Measurements from ENCODE around the gene ZMYM4. TPM values are rescaled to one million over a fixed set of nuclear protein-coding genes. Genes with fewer than 3 reads are reported as not detected.
A peak's percentile ranks its signal among the peaks of the same experiment; 100 is the strongest.

The ZMYM4 gene
- polyA plus RNA-seq, 1 donor (not counting 4 experiments of a cell fraction or from before 2014, with no cell fraction given), result 24.8 TPM

- Histone ChIP-seq H3K4me3 (ENCODE audit: control insufficient read depth in 2 of 3, extremely low read depth in 1 of 3, insufficient read depth in 2 of 3, low read depth in 1 of 3, low read length in 3 of 3) (peak overlapping the region in 1 of 3 experiments; percentile 0), H3K27ac (ENCODE audit: control insufficient read depth, insufficient read depth, low read length) (peak overlapping the region; percentile 15), H3K4me1 (ENCODE audit: control insufficient read depth, extremely low read depth, insufficient read depth, low read length) (peaks cover 10% of the 10 kb centered on the region), H3K9me3 (ENCODE audit: control insufficient read depth, low read depth, low read length) (no peaks in the 10 kb centered on the region), H3K27me3 (ENCODE audit: control insufficient read depth, extremely low read depth, insufficient read depth, low read length) (no peaks in the 10 kb centered on the region), H2AFZ (ENCODE audit: control insufficient read depth, low read length) (no peak overlapping the region), H3K36me3 (ENCODE audit: control insufficient read depth in 2 of 2, extremely low read depth in 1 of 2, insufficient read depth in 2 of 2, low read length in 2 of 2) (peaks cover 0 to 3% of the 10 kb centered on the region in 2 experiments), H3K9me1 (ENCODE audit: control insufficient read depth, extremely low read depth, insufficient read depth, low read length) (no peaks in the 10 kb centered on the region), H3K9ac (ENCODE audit: control insufficient read depth, extremely low read depth, insufficient read depth, low read length) (no peak overlapping the region), H3K79me2 (ENCODE audit: control insufficient read depth, insufficient read depth, low read length) (peaks cover 41% of the 10 kb centered on the region), H4K20me1 (ENCODE audit: control insufficient read depth, extremely low read depth, insufficient read depth, low read length) (no peaks in the 10 kb centered on the region), H3K4me2 (ENCODE audit: control insufficient read depth, extremely low read depth, insufficient read depth, low read depth, low read length) (no peak overlapping the region)
- dilution Hi-C loops (cut with MboI; ENCODE audit: extremely low pct_ligation_motif_present, low sequenced_read_pairs), result no loop called here
- FAIRE-seq, result peak; percentile 53
- DNase-seq (ENCODE audit: low read depth, low spot score), result no peak
- TF ChIP-seq EZH2 (IDR thresholded peaks at IDR 0.05; ENCODE audit: low read length), result no peak
- TF ChIP-seq, protein P1, sequence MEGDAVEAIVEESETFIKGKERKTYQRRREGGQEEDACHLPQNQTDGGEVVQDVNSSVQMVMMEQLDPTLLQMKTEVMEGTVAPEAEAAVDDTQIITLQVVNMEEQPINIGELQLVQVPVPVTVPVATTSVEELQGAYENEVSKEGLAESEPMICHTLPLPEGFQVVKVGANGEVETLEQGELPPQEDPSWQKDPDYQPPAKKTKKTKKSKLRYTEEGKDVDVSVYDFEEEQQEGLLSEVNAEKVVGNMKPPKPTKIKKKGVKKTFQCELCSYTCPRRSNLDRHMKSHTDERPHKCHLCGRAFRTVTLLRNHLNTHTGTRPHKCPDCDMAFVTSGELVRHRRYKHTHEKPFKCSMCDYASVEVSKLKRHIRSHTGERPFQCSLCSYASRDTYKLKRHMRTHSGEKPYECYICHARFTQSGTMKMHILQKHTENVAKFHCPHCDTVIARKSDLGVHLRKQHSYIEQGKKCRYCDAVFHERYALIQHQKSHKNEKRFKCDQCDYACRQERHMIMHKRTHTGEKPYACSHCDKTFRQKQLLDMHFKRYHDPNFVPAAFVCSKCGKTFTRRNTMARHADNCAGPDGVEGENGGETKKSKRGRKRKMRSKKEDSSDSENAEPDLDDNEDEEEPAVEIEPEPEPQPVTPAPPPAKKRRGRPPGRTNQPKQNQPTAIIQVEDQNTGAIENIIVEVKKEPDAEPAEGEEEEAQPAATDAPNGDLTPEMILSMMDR (optimal IDR thresholded peaks at IDR 0.05 in 1 of 3, IDR thresholded peaks at IDR 0.05 in 1 of 3, conservative IDR thresholded peaks at IDR 0.05 in 1 of 3; ENCODE audit: extremely low read depth in 1 of 3, insufficient read depth in 2 of 3, low read length in 3 of 3), result no peak
Measured at GRCh38 chr1:35287807-35288640, 19.5 kb downstream of the ZMYM4 start.

GRCh38 chr1:35288761-35289160 lies 20.3 kb downstream of the ZMYM4 start:
- no peak overlapping the region for H3K27ac ChIP-seq (ENCODE audit: control insufficient read depth, insufficient read depth, low read length)
- H4K20me1 ChIP-seq (ENCODE audit: control insufficient read depth, extremely low read depth, insufficient read depth, low read length), result no peaks in the 10 kb centered on the region
- peaks cover 40% of the 10 kb centered on the region for H3K79me2 ChIP-seq (ENCODE audit: control insufficient read depth, insufficient read depth, low read length)
- TF ChIP-seq, protein P1 (optimal IDR thresholded peaks at IDR 0.05 in 1 of 3, IDR thresholded peaks at IDR 0.05 in 1 of 3, conservative IDR thresholded peaks at IDR 0.05 in 1 of 3; ENCODE audit: extremely low read depth in 1 of 3, insufficient read depth in 2 of 3, low read length in 3 of 3), result no peak
- no peak for TF ChIP-seq EZH2 (IDR thresholded peaks at IDR 0.05; ENCODE audit: low read length)
- DNase-seq (ENCODE audit: low read depth, low spot score) (no peak), FAIRE-seq (no peak)
- dilution Hi-C loops (cut with MboI; ENCODE audit: extremely low pct_ligation_motif_present, low sequenced_read_pairs), result no loop called here
- H3K4me3 ChIP-seq (ENCODE audit: control insufficient read depth in 2 of 3, extremely low read depth in 1 of 3, insufficient read depth in 2 of 3, low read depth in 1 of 3, low read length in 3 of 3), result peak overlapping the region in 1 of 3 experiments; percentile 0
- H3K4me1 ChIP-seq (ENCODE audit: control insufficient read depth, extremely low read depth, insufficient read depth, low read length), result peaks cover 10% of the 10 kb centered on the region
- H3K9ac ChIP-seq (ENCODE audit: control insufficient read depth, extremely low read depth, insufficient read depth, low read length), result no peak overlapping the region
- H3K27me3 ChIP-seq (ENCODE audit: control insufficient read depth, extremely low read depth, insufficient read depth, low read length), result no peaks in the 10 kb centered on the region
- H2AFZ ChIP-seq (ENCODE audit: control insufficient read depth, low read length), result no peak overlapping the region
- H3K9me3 ChIP-seq (ENCODE audit: control insufficient read depth, low read depth, low read length), result no peaks in the 10 kb centered on the region
- peaks cover 0 to 5% of the 10 kb centered on the region in 2 experiments for H3K36me3 ChIP-seq (ENCODE audit: control insufficient read depth in 2 of 2, extremely low read depth in 1 of 2, insufficient read depth in 2 of 2, low read length in 2 of 2)
- H3K9me1 ChIP-seq (ENCODE audit: control insufficient read depth, extremely low read depth, insufficient read depth, low read length), result no peaks in the 10 kb centered on the region
- H3K4me2 ChIP-seq (ENCODE audit: control insufficient read depth, extremely low read depth, insufficient read depth, low read depth, low read length), result no peak overlapping the region
